ENCODE data around the gene KRTAP5-11.

KRTAP5-11 gene

DNA sequence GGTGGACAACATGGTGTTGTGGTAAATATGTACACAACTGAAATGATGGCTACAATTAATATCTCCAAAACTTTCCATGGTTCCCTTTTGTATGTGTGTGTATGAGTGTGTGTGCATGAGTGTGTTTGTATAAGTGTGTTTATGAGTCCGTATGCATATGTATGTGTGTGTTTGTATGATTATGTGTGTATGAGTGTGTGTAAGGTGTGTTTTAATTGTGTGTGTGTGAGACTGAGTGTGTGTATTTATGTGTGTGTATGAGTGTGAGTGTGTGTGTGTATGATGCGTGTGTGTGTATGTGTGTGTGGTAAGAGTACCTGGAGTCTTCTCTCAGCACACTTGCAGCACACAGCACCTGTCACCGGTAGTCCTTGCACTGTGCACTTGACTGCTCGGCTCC, 26.7 kb downstream of the KRTAP5-11 start:
- H3K36me3 ChIP-seq (ENCODE audit: control insufficient read depth, insufficient read depth, low read length), result no peaks in the 10 kb centered on the region
- no peaks in the 10 kb centered on the region for H3K27me3 ChIP-seq (ENCODE audit: control insufficient read depth, insufficient read depth, low read length)
- 100% methylated on average over 2 of the region's 4 CpGs for WGBS (ENCODE audit: insufficient coverage, insufficient read length)
- H3K4me3 ChIP-seq (ENCODE audit: low read length), result no peak overlapping the region
- no peak for DNase-seq (ENCODE audit: low read depth, low spot score)
- H3K4me1 ChIP-seq (ENCODE audit: control insufficient read depth, insufficient read depth, low read length), result no peaks in the 10 kb centered on the region
- H3K27ac ChIP-seq (ENCODE audit: low read length), result no peak overlapping the region
- no peaks in the 10 kb centered on the region; the same call in 1 of the 2 replicates for H3K9me3 ChIP-seq (ENCODE audit: control insufficient read depth, insufficient read depth, low read length)

DNA sequence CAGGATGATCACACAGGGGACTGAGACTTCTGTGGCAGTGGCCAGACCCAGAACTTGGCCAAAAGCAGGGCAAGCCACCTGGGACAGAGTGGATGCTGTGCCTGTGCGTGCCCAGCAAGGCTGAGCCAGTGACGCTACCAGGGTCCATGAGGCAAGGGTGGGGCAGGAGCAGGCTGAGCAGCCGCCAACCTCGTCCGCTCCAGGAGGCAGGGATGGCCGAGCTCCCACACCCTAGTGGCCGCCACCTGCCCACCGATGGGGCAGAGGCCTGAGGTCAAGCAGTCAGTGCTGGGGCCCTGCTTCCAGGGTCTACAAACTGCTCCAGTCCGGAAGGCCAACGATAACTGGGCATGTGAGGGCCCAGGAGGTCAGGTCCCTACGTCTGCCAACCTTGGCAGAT, 27.2 kb downstream of the KRTAP5-11 start:
- no peak for DNase-seq (ENCODE audit: low read depth, low spot score)
- Histone ChIP-seq H3K4me3 (ENCODE audit: low read length) (no peak overlapping the region; the same call in 1 of the 2 replicates), H3K27me3 (ENCODE audit: control insufficient read depth, insufficient read depth, low read length) (no peaks in the 10 kb centered on the region), H3K36me3 (ENCODE audit: control insufficient read depth, insufficient read depth, low read length) (no peaks in the 10 kb centered on the region), H3K9me3 (ENCODE audit: control insufficient read depth, insufficient read depth, low read length) (no peaks in the 10 kb centered on the region; the same call in 1 of the 2 replicates), H3K27ac (ENCODE audit: low read length) (no peak overlapping the region), H3K4me1 (ENCODE audit: control insufficient read depth, insufficient read depth, low read length) (no peaks in the 10 kb centered on the region)
- WGBS (ENCODE audit: insufficient coverage, insufficient read length), result no CpG with 5 or more reads among the region's 11 CpGs

DNA sequence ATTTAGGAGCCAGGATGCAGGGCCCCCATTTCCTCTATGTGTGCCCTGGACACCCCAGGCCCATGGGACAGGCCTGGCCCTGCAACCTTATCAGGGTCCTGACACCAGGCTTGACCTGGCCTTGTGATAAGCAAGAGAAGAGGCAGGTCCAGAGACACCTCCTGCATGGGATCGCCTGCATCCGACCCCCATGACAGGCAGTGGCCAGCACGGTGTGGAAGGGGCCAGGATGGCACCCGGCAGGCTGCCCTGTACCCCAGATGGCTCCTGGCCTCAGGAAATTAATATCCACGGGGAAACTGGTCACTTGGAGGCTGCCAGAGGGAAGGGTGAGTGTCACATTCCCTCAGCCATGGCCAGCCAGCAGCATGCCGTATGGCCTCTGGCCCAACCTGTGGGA, 27.7 kb downstream of the KRTAP5-11 start:
- Histone ChIP-seq H3K36me3 (ENCODE audit: control insufficient read depth, insufficient read depth, low read length) (no peaks in the 10 kb centered on the region), H3K9me3 (ENCODE audit: control insufficient read depth, insufficient read depth, low read length) (no peaks in the 10 kb centered on the region; the same call in 1 of the 2 replicates), H3K27ac (ENCODE audit: low read length) (no peak overlapping the region), H3K4me3 (ENCODE audit: low read length) (no peak overlapping the region), H3K27me3 (ENCODE audit: control insufficient read depth, insufficient read depth, low read length) (no peaks in the 10 kb centered on the region), H3K4me1 (ENCODE audit: control insufficient read depth, insufficient read depth, low read length) (no peaks in the 10 kb centered on the region)
- no peak for DNase-seq (ENCODE audit: low read depth, low spot score)
- no CpG with 5 or more reads among the region's 6 CpGs for WGBS (ENCODE audit: insufficient coverage, insufficient read length)

DNA sequence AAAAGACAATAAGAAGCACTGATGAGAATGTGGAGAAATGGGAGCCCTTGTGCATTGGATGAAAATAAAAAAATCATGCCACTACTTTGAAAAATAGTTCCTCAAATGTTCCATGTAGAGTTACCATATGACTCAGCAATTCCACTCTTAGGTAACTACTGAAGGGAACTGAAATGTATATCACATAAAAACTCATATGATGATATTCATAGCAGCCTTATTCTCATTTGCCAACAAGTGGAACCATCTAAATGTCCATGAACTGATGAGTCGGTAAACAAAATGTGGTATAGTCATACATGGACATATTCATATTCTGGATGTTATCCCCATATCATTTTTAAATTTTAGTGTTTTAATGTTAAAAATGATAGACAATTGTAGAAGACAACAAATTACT, 31.0 kb downstream of the KRTAP5-11 start:
- Histone ChIP-seq H3K27ac (ENCODE audit: low read length) (no peak overlapping the region), H3K4me3 (ENCODE audit: low read length) (no peak overlapping the region), H3K36me3 (ENCODE audit: control insufficient read depth, insufficient read depth, low read length) (no peaks in the 10 kb centered on the region), H3K4me1 (ENCODE audit: control insufficient read depth, insufficient read depth, low read length) (no peaks in the 10 kb centered on the region), H3K27me3 (ENCODE audit: control insufficient read depth, insufficient read depth, low read length) (no peaks in the 10 kb centered on the region), H3K9me3 (ENCODE audit: control insufficient read depth, insufficient read depth, low read length) (no peaks in the 10 kb centered on the region)
- WGBS (ENCODE audit: insufficient coverage, insufficient read length), result no CpG with 5 or more reads among the region's 1 CpG
- no peak for DNase-seq (ENCODE audit: low read depth, low spot score)

DNA sequence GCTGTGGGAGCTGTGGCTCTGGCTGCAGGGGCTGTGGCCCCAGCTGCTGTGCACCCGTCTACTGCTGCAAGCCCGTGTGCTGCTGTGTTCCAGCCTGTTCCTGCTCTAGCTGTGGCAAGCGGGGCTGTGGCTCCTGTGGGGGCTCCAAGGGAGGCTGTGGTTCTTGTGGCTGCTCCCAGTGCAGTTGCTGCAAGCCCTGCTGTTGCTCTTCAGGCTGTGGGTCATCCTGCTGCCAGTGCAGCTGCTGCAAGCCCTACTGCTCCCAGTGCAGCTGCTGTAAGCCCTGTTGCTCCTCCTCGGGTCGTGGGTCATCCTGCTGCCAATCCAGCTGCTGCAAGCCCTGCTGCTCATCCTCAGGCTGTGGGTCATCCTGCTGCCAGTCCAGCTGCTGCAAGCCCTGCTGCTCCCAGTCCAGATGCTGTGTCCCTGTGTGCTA, 33.9 kb downstream of the KRTAP5-11 start:
- Histone ChIP-seq H3K9me3 (ENCODE audit: control insufficient read depth, insufficient read depth, low read length) (no peaks in the 10 kb centered on the region), H3K36me3 (ENCODE audit: control insufficient read depth, insufficient read depth, low read length) (no peaks in the 10 kb centered on the region), H3K27ac (ENCODE audit: low read length) (no peak overlapping the region), H3K27me3 (ENCODE audit: control insufficient read depth, insufficient read depth, low read length) (no peaks in the 10 kb centered on the region), H3K4me3 (ENCODE audit: low read length) (no peak overlapping the region), H3K4me1 (ENCODE audit: control insufficient read depth, insufficient read depth, low read length) (no peaks in the 10 kb centered on the region)
- DNase-seq (ENCODE audit: low read depth, low spot score), result no peak
- no CpG with 5 or more reads among the region's 5 CpGs for whole genome bisulfite sequencing (ENCODE audit: insufficient coverage, insufficient read length)

DNA sequence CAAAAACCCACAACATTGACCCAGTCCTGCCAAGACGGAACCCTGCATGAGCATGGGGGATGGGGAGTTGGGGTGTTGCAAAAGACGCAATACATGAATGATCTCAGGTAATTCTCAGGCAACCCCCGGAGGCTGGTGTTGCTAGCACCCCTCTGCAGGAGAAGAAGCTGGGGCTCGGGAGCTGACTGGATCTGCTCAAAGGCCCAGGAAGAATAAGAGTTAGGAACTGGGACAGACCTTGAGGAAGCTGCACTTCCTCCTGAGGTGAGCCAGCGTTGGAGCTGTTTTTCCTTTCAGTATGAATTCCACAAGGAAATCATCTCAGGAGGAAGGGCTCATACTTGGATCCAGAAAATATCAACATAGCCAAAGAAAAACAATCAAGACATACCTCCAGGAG, 34.6 kb downstream of the KRTAP5-11 start, which contains the start of gene KRTAP5-9:
Gene KRTAP5-9 (plus strand): TSS at position 301 of the 400 bp plus-strand sequence. CDS start 238 bp downstream, outside the sequence.
- H3K27me3 ChIP-seq (ENCODE audit: control insufficient read depth, insufficient read depth, low read length), result no peaks in the 10 kb centered on the region
- H3K36me3 ChIP-seq (ENCODE audit: control insufficient read depth, insufficient read depth, low read length), result no peaks in the 10 kb centered on the region
- no peak within 1 kb of the TSS for H3K27ac ChIP-seq (ENCODE audit: low read length)
- H3K4me3 ChIP-seq (ENCODE audit: low read length), result no peak within 1 kb of the TSS
- no peaks in the 10 kb centered on the region for H3K4me1 ChIP-seq (ENCODE audit: control insufficient read depth, insufficient read depth, low read length)
- WGBS (ENCODE audit: insufficient coverage, insufficient read length), result no CpG with 5 or more reads among the region's 5 CpGs
- no peak for DNase-seq (ENCODE audit: low read depth, low spot score)
- H3K9me3 ChIP-seq (ENCODE audit: control insufficient read depth, insufficient read depth, low read length), result no peaks in the 10 kb centered on the region

DNA sequence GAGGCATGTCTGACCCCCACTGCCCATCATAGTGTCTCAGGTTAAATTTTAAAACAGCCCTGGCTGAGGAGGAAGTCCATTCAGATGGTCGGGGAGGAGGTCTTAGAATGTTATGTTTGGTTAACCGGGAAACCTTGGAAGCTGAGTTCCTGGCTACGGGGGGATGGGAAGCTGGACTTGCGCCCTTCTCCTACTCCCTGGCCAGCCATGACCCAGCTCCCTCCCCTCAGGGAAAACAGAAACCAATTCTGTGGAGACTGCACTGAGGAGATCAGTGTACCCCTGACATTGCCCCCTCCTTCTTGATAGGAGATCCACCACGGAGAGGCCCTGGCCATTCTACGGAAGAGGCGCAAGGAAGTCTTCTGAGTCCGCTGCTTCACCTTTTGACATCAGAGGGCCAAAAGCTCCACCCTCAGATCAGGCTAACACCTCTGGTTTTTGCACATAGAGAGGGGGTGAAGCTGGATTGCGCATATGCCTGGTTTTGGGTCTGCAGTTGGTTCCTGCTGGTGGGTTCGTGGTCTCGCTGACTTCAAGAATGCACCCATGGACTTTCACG, 37.2 kb downstream of the KRTAP5-11 start:
- H3K4me1 ChIP-seq (ENCODE audit: control insufficient read depth, insufficient read depth, low read length), result no peaks in the 10 kb centered on the region
- DNase-seq (ENCODE audit: low read depth, low spot score), result no peak
- no peaks in the 10 kb centered on the region for H3K36me3 ChIP-seq (ENCODE audit: control insufficient read depth, insufficient read depth, low read length)
- no peak overlapping the region for H3K27ac ChIP-seq (ENCODE audit: low read length)
- H3K9me3 ChIP-seq (ENCODE audit: control insufficient read depth, insufficient read depth, low read length), result no peaks in the 10 kb centered on the region
- H3K27me3 ChIP-seq (ENCODE audit: control insufficient read depth, insufficient read depth, low read length), result no peaks in the 10 kb centered on the region
- no CpG with 5 or more reads among the region's 12 CpGs for WGBS (ENCODE audit: insufficient coverage, insufficient read length)
- no peak overlapping the region for H3K4me3 ChIP-seq (ENCODE audit: low read length)

DNA sequence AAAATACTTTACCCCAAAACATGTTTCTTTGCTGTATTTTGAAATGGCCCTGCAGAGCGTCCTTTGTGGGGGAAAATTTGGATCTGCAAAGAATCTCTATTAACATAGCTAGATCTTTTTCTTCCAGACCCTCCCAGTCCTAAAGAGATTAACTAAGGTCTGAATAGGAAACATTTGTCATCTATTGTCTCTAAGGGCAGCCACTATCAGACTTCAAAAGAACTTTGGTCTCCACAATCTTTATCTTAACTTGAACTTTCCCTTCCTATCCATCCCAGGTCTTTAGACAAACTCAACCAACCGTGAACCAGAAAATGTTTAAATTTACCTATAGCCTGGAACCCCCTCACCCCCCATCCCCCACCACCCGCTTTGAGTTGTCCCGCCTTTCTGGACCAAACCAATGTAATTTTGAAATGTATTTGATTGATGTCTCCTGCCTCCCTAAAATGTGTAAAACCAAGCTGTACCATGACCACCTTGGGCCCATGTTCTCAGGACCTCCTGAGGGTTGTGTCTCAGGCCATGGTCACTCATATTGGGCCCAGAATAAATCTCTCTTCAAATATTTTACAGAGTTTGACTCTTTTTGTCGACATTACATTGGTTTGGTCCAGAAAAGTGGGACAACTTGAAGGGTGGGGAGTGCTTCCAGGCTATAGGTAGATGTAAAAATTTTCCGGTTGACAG, 38.0 kb downstream of the KRTAP5-11 start:
- H3K27me3 ChIP-seq (ENCODE audit: control insufficient read depth, insufficient read depth, low read length), result no peaks in the 10 kb centered on the region
- no CpG with 5 or more reads among the region's 6 CpGs for WGBS (ENCODE audit: insufficient coverage, insufficient read length)
- no peak overlapping the region for H3K27ac ChIP-seq (ENCODE audit: low read length)

DNA sequence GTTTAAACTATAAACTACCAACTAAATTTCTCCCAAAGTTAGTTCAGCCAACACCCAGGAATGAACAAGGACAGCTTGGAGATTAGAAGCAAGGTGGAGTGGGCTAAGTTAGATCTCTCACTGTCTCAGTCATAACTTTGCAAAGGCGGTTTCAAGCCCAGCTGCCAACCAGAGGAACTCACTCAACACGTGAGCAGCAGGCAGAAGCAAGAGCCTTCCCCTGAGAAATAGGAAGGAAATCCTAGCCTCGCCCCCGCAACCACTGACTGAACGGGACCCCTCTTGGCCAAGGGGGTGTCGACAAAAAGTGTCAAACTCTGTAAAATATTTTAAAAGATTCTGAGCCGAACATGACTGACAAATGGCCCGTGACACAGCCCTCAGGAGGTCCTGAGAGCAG, 38.8 kb downstream of the KRTAP5-11 start:
- Histone ChIP-seq H3K9me3 (ENCODE audit: control insufficient read depth, insufficient read depth, low read length) (no peaks in the 10 kb centered on the region), H3K4me3 (ENCODE audit: low read length) (no peak overlapping the region), H3K27ac (ENCODE audit: low read length) (no peak overlapping the region), H3K36me3 (ENCODE audit: control insufficient read depth, insufficient read depth, low read length) (no peaks in the 10 kb centered on the region), H3K27me3 (ENCODE audit: control insufficient read depth, insufficient read depth, low read length) (no peaks in the 10 kb centered on the region), H3K4me1 (ENCODE audit: control insufficient read depth, insufficient read depth, low read length) (no peaks in the 10 kb centered on the region)
- WGBS (ENCODE audit: insufficient coverage, insufficient read length), result no CpG with 5 or more reads among the region's 8 CpGs
- no peak for DNase-seq (ENCODE audit: low read depth, low spot score)

More for the DNA sequence above, 38.0 kb downstream of the KRTAP5-11 start:
- Histone ChIP-seq H3K9me3 (ENCODE audit: control insufficient read depth, insufficient read depth, low read length) (no peaks in the 10 kb centered on the region), H3K4me1 (ENCODE audit: control insufficient read depth, insufficient read depth, low read length) (no peaks in the 10 kb centered on the region), H3K36me3 (ENCODE audit: control insufficient read depth, insufficient read depth, low read length) (no peaks in the 10 kb centered on the region), H3K4me3 (ENCODE audit: low read length) (no peak overlapping the region)
- DNase-seq (ENCODE audit: low read depth, low spot score), result no peak

DNA sequence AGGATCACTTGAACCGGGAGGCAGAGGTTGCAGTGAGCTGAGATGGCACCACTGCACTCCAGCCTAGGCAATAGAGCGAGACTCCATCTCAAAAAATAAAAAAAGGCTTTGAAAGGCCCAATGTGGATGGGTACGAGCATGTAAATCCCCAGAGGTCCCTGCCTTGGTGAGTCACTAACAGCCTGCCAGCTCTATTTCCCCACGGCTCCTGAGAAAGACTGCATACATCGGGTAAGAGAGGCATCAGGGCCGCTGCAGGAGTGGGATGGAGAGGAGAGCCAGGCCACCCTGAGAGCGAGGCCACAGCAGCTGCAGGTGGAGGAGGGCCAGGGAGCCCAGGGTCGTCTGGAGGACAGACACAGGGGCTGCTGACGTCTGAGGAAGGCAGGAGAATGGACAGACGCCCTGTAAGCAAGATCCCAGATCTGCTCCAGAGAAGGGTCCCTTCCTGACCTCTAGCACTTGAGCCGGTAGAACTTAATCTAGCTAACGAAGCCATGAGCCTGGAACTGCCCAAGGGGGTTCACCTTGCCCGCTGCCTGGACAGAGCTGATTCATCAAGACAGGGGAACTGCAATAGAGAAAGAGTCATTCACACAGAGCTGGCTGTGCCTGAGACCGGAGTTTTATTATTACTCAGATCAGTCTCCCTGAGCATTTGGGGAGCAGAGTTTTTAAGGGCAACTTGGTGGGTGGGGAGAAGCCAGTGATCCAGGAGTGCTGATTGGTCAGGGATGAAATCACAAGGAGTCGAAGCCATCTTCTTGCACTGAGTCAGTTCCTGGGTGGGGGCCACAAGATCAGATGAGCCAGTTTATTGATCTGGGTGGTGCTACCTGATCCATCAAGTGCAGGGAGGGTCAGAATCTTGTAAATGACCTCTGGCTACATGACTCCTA, 39.5 kb downstream of the KRTAP5-11 start:
- no peaks in the 10 kb centered on the region for H3K27me3 ChIP-seq (ENCODE audit: control insufficient read depth, insufficient read depth, low read length)

More for the DNA sequence above, 39.5 kb downstream of the KRTAP5-11 start:
- WGBS (ENCODE audit: insufficient coverage, insufficient read length), result no CpG with 5 or more reads among the region's 15 CpGs
- no peak overlapping the region for H3K4me3 ChIP-seq (ENCODE audit: low read length)
- H3K4me1 ChIP-seq (ENCODE audit: control insufficient read depth, insufficient read depth, low read length), result no peaks in the 10 kb centered on the region
- H3K36me3 ChIP-seq (ENCODE audit: control insufficient read depth, insufficient read depth, low read length), result no peaks in the 10 kb centered on the region
- H3K9me3 ChIP-seq (ENCODE audit: control insufficient read depth, insufficient read depth, low read length), result no peaks in the 10 kb centered on the region
- no peak for DNase-seq (ENCODE audit: low read depth, low spot score)
- H3K27ac ChIP-seq (ENCODE audit: low read length), result no peak overlapping the region

Measured in iPS DF 6.9 (cell line).